Dermis microvascular lymphatic vessel endothelial cell (primary cell): ENCODE data around the gene HMCN1. TPM values are rescaled to one million over a fixed set of nuclear protein-coding genes. Genes with fewer than 3 reads are reported as not detected.

ENCODE experiments used
- DNase-seq, 2 donors: peaks; one replicate each; pipeline versions ENCODE4 v3.0.0 to v3.0.0-alpha.2; 2010; ENCODE audit warnings: low read depth in 2 of 2
- total RNA-seq: library from RNA; depleted of rRNA; stranded (reverse); fragments of >200 nt; gene quantifications from 2 replicates; pipeline ENCODE4 v1.2.1, GENCODE V29; 2014

The HMCN1 gene
- total RNA-seq, 1 donor from 2014 or later, result 4.0 TPM

DNA sequence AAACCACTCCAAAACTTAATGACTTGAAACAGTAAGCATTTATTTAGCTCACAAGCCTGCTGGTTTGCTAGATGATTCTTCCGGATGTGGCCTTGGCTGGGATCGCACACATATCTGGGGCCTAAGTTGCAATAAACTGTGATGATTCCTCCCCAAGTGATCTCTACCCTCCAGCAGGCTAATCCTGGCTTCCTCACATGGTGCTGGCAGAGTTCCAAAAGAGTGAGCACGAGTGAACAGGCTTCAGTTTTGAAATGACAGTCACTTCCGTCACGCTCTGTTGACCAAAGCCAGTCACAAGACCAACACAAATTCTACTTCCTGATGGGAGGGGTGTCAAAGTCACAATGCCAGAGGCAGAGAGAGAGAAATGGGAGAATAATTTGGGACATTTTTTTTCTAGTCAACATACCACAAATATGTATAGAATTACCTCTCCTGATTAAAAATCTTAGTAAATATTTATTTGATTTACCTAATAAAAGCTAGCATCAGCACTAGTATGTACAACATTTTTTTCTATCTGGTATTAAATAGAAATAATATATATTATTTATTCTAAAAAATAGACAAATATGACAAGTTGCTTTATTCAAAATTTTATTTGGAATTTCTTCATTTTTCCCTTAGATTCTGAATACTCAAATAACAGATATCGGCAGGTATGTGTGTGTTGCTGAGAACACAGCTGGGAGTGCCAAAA is 348.2 kb downstream of the HMCN1 start:
- peak; percentile 96 to 99 for DNase-seq

DNA sequence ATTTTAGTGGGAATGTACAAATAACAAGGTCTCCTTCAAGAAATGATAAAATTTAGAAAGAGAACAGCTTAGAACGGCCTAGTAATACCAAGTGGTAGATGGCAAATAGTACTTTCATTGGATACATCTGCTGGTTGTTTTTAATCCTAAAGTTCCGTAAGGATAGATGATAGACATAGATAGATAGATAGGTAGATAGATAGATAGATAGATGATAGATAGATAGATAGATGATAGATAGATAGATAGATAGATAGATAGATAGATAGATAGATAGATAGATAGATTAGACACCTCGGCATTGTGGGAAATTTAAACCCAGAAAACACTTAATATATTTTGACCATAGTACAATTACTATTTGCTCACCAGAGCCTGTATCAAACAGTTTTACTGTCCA is 352.4 kb downstream of the HMCN1 start:
- no peak for DNase-seq

DNA sequence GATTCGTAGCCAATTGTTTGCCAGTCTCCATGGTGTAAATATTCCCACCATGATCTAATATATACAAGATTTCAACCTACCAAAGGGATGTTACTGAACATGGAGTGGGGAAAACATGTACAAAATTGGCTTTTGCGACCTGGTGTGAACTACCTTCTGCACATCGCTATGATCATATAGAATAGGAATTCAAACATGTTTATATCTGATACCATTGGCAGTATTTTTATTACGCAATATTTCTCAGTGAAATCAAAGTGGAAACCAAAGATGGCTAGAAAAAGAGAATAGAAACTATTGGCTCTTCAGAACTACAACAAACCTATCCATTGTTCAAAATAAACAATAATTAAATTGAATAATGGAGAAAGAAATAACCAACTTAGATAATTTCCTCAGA is 355.7 kb downstream of the HMCN1 start:
- no peak for DNase-seq

DNA sequence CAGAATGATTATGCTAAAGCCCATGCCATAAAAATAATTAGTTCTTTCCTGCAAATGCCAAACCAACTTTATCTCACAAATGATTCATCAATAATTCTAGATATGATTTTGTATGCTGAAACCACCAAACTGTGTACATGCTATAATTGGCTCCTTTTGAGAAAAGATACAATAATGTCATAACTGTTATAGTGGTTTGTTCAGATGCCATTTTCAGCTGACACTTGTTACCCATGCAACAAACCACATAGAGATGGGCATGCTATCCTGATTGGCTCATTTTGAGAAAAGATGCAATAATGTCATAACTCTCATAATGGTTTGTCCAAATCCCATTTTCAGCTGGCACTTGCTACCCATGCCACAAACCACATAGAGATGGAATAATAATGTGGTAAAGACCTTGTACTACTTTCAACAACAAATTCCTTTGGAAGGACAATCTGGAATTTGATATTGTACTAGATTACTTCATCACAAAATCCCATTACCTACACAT is 357.1 kb downstream of the HMCN1 start:
- DNase-seq, result no peak

DNA sequence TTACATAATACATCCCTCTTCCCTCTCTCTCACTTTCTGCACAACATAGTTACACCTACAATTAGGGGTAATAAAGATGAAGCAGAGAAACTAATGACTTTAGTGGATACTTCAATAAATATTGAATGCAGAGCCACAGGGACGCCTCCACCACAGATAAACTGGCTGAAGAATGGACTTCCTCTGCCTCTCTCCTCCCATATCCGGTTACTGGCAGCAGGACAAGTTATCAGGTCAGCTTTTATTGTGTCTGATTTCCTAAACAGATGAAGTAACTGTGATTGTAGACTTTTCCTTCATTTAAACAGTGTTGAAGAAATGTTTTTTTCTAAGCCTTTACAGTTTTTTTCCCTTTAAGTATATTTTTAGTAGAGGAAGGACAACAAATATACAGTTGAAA is 359.2 kb downstream of the HMCN1 start:
- DNase-seq, result peak; percentile 75 to 87

DNA sequence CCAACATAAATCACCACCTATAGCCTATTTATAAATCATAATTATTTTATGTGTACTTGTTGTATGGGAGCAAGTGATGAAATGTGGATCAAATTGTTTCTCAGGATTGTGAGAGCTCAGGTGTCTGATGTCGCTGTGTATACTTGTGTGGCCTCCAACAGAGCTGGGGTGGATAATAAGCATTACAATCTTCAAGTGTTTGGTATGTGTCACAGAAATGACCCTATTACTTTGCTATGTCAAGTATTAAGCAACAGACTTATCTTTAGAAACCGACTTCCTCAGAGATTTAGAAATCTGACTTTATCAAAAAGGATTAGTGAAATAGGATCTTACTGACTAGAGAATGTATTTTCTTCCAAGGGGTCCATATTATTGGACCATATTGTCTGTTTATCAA is 360.0 kb downstream of the HMCN1 start:
- peak in 1 of 2 donors; percentile 69 for DNase-seq

DNA sequence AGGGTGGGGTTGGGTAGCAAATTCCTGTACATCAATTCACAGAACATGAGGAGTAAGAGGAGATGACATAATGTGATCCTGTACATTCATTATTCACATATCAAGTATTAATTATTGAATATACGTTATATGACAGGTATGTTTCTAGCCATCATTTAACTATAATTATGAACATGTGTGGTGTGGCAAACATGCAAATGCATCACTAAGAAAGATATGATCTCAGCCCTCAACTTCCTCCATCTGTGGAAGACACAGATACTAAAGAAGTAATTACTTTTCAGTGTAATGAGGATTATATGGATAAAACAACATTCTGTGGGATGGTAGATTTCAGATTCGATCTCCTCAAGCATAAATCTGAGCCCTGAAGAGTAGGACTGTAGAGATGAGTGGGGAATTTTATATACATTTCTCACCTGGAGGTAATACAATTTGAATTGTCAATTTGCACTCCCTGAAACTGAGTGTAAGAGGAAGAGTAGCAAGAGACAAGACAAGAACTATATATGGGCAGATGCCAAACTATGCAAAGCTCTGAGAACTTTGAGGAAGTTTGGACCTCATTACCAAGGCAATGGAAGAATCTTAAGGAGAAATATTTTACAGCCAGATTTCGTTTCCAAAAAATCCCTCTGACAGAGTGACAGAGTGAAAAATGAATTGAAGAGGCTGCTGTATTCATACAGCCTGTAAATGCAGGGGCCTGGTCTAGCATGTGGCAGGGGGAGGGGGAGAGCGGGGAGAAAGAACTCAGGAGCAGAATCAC is 365.3 kb downstream of the HMCN1 start:
- DNase-seq, result no peak

DNA sequence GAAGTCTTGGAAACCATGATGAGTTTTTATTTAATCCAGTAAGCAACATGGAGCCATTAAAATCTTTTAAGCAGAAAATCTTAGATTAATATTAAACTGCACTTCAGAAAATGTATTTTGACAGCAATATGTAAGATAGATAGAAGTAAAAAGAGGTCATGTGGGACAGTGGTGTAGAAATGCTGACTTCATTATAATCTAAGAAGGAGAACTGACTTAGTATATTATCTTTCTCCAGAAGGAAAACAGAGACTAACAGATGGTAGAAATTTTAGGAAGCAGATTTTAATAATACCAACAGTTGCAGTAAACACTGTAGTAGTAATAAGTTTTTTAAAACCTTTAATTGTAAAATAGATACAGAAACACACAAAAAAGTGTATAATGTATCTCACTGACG is 367.9 kb downstream of the HMCN1 start:
- no peak for DNase-seq

DNA sequence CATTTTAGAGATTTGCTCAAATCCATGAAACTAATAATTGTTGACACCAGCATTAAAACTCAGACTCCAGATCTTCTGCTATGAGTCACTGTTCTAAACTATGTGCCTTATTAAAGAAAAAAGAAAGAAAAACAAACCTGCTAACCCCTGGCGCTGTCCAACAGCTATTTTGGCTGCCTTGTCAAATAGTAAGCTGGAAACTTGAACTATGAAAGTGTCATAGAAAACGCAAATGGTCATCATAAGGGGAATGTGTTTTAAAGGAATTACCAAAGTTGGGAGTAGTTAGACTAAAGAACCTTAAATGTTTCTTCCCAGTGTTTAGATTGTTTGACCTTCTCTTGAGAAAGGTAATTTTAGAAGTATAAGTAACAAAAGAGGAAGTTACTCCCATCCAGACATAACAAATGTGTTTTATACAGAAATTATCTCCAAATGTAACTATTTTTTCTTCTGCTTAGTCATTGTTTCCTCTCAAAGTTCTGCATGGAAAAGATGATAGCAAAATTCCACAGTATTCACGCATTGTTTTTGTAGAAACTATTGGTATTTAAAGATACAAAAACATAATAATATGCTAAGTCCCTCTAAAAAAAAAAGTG is 368.5 kb downstream of the HMCN1 start:
- DNase-seq, result peak; percentile 88 to 96

DNA sequence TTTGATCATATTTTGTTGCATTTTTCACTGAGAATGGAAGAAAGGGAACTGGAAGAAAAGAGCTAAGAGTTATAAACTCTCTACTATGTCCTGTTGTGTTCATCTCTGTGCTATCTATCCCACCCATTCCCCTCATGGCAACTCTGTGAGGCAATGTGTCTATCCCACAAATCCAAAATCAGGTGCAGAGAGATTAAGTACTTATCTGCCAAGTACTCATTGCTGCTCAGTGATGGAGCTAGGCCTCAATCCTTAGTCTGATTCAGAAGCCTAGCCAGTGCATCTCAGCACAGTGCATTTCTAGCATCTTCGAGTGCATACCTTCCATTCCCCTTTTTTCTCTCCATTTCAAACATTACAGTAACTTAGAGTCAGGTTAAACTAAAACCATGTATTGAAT is 370.3 kb downstream of the HMCN1 start:
- DNase-seq, result no peak

DNA sequence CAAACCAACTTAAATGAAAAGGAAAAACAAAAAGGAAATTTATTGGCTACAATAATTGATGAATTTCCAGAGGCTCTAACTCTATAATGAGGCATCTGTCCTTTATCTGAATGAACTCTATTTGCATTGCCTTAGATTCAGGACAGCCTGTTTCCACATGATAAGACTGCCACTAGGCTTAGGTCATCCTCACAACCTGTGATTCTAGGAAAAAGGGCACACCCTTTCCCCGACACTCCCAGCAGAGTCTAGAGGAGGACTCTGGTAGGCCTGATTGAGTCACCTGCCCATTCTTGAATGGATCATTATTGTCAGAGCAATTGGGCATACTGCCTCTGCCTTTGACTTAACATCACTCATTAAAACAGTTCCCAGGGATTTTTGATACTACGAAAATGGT is 378.1 kb downstream of the HMCN1 start:
- no peak for DNase-seq

DNA sequence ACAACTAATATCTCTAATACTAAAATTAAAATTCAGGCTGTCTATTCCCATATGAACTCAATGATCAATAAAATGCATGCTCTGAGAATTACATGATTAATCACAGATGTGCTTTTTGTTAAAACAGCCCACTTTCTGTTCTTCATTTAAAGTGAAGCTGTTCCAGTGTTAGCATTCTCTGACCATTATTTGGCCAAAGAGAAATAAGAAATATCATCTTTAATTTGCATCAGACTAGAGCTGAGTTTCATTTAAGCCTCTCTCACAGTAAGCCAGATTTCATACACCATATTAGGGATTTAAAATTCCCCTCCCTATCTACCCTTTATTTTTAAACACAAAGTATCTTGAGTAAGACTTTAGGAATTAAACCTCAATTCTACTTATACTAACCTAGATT is 379.3 kb downstream of the HMCN1 start:
- no peak for DNase-seq

DNA sequence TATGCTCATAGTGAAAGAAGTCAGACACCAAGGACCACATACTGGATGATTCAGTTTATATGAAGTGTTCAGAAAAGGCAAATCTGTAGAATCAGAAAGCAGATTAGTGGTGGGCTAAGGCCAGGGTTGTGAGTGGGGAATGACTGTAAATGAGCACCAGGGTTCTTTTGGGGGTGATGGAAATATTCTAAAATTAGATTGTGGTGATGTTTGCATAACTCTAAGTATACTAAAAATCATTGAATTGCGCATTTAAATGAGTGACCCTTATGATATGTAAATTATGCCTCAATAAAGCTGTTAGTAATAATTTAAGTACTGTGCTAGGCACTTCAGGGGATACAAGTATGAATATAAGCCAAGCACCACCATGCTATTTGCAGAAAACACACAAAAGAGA is 384.5 kb downstream of the HMCN1 start:
- DNase-seq, result no peak

DNA sequence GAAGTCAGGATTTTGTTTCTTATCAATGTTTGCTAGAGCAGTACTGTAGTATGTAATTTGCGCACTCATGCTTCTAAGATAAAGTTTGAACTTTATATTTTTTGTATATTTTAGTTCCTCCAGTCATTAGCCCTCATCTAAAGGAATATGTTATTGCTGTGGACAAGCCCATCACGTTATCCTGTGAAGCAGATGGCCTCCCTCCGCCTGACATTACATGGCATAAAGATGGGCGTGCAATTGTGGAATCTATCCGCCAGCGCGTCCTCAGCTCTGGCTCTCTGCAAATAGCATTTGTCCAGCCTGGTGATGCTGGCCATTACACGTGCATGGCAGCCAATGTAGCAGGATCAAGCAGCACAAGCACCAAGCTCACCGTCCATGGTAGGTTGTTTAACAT is 388.6 kb downstream of the HMCN1 start:
- no peak for DNase-seq

DNA sequence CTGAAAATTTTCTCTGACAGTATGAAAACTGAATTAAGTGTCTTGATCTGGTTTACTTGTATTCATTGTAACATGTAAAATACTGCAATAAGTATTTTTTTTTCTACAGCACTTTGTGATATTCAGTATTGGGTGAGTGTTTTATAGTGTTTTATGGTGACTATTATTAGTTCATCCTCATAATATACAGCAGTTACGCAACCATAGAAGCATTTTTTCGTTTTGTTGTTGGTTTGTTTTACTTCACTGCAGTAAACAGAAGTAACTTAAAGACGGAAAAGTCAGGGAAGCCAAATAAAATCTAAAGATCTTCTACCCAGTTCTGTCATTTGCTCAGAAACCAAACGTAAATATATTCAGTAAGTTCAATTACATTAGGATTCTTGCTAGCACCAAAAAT is 390.8 kb downstream of the HMCN1 start:
- DNase-seq, result no peak

DNA sequence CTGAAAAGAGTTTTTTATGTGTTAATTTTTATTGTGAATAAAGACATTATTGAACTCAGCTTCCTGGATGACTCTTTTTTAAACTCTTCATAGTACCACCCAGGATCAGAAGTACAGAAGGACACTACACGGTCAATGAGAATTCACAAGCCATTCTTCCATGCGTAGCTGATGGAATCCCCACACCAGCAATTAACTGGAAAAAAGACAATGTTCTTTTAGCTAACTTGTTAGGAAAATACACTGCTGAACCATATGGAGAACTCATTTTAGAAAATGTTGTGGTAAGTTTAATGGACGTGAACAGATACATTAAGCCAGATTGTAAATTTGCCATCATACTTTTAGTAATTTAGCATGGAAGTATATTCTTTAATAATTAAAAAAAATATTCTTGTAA is 391.3 kb downstream of the HMCN1 start:
- DNase-seq, result no peak

DNA sequence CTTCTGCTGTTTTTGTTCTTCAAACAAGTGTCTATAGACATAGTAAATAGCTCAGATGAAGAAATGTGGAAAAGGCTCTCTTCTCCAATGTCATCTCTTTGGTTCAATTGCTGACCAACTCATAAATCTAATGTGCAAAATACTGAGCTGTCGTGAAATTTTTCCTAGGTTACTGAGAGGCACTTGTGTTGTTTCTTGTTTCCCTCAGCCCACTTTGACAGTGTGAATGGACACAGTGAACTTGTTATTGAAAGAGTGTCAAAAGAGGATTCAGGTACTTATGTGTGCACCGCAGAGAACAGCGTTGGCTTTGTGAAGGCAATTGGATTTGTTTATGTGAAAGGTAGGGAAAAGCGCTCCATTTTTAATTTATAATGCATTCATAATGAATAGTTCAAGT is 395.6 kb downstream of the HMCN1 start:
- no peak for DNase-seq

DNA sequence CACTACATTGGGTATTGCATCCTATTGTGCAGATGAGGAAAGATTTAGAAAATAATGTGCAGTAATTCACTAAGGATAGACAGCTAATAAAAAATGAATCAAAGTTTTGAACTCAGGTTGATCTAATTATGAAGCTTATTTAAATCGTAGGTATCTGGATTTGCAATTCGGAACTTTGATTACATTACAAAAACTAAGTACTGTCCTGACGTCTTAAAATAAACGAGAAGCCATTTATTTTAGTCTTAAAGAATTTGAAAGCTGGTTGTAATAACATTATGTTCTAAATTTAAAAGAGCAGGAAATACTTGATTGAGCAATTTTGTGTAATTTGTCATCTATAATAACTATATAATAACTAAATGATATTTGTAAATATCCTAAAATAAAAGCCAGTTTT is 404.9 kb downstream of the HMCN1 start:
- no peak for DNase-seq

DNA sequence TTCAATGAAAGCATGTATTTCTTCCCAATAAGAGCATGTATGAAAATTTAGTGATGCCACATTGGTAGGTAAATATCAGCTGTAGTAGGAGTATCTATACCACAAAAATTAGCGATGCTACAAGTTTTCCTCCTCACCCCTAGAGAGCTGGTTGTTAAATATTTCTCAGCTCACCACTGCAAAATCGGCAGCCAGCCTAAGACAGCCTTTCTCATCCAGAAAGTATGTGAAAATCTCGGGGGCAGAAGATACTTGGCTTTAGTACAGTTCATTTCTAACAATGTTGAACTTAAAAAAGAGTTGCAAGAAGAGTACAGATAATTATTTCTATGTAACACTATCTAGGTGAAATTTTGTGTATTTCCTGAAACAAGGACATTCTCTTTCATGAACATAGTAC is 405.5 kb downstream of the HMCN1 start:
- DNase-seq, result no peak

DNA sequence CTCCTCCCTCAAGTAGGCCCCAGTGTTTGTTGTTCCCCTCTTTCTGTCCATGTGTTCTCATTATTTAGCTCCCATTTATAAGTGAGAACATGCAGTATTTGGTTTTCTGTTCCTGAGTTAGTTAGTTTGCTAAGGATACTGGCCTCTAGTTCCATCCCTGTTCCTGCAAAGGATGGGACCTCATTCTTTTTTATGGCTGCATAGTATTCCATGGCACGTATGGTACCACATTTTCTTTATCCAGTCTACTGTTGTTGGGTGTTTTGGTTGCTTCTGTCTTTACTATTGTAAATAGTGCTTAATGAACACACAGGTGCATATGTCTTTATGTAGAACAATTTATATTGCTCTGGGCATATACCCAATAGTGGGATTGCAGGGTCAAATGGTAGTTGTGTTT is 408.0 kb downstream of the HMCN1 start:
- DNase-seq, result no peak

DNA sequence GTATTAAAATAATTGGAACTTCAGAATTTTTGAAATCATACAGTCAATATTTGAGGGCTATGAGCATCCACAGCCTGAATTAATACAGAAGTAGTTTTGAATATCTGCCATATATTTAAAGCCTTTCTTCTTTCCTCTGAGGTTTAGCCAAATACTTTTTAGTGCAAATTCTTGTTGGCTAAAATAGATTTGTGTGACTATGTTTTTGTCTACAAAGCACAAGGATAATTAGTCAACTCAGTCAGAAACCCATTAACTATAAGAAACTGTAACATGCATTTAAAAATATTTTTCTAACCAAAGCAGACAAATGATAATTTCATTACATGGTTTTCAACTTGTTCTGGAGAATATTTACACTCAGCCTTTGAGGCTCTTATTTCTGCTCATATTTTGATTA is 408.7 kb downstream of the HMCN1 start:
- no peak for DNase-seq

DNA sequence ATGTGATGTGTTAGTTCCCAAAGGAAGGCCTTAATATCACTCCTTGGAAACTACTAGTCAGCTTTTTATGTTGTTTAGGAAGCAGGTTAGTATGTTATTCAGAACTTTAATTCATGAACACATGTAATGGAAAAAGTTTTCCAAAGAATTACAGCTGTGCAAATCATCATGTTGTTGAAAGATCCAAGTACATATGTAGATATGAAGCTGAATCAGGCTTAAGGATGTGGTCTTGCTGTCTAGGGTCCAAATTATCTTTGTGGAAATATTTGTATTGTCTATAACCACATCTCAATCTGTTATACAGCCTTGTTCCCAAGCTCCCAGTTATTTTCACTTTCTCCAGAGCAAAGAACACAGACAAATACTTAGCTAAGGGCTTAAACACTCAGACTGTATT is 409.3 kb downstream of the HMCN1 start:
- no peak for DNase-seq

DNA sequence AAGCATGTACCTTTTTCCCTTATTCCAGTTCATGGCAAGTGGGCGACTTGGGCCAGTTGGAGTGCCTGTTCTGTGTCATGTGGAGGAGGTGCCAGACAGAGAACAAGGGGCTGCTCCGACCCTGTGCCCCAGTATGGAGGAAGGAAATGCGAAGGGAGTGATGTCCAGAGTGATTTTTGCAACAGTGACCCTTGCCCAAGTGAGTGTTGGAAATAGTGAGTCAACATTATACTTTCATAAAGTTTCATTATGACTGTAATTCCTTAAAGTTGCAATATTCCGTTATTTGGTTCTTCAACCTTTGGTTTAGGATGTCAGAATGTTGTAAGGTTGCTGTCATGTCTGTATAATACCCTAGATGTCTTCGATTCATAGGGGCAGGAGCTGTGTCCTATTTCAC is 410.3 kb downstream of the HMCN1 start:
- DNase-seq, result no peak
